Measurements from ENCODE around the gene GALR1. TPM values are rescaled to one million over a fixed set of nuclear protein-coding genes. Genes with fewer than 3 reads are reported as not detected.
A peak's percentile ranks its signal among the peaks of the same experiment; 100 is the strongest.

The GALR1 gene
- total RNA-seq (2014; rRNA removed; shearing (Covaris generic)) (not detected in 2 replicates), polyA plus RNA-seq (2016; fragmentation: Nextera tagmentation; extraction: Ambion mirVana) (not detected in 2 replicates)

- H3K9ac ChIP-seq: no peak within 1 kb of the TSS
- H3K27me3 ChIP-seq (replicated peaks; ENCODE audit: insufficient read depth): peaks cover 46% of the 10 kb centered on the region
- DNase-seq: peak; percentile 5
- no peaks in the 10 kb centered on the region for H3F3A ChIP-seq (ENCODE audit: insufficient read depth)
- H3K79me2 ChIP-seq (ENCODE audit: insufficient read depth): no peaks in the 10 kb centered on the region
- H3K4me1 ChIP-seq (ENCODE audit: insufficient read depth): no peaks in the 10 kb centered on the region
- H3K27ac ChIP-seq: no peak within 1 kb of the TSS
- H3K4me3 ChIP-seq: peak within 1 kb of the TSS; percentile 45
- H3K4me2 ChIP-seq (ENCODE audit: unreplicated experiment): peak within 1 kb of the TSS; percentile 20
- 2% methylated on average over 60 to 75 of the region's 98 CpGs for WGBS, 2 experiments (ENCODE audit: low coverage in 1 of 2, low lambda C conversion rate in 2 of 2, missing lambda C conversion rate in 2 of 2)
- no peak within 1 kb of the TSS for H2AFZ ChIP-seq
- no peaks in the 10 kb centered on the region for H3K9me3 ChIP-seq (ENCODE audit: low read depth)
- in situ Hi-C loops (cut with MboI): no loop called here
- H3K9me2 ChIP-seq (ENCODE audit: insufficient read depth): no peaks in the 10 kb centered on the region
- H4K20me1 ChIP-seq (ENCODE audit: insufficient read depth): no peaks in the 10 kb centered on the region
- no peaks in the 10 kb centered on the region for H3K36me3 ChIP-seq (ENCODE audit: low read depth)
- TF ChIP-seq EZH2phosphoT487 (IDR thresholded peaks at IDR 0.05; ENCODE audit: insufficient read depth, low read depth) (0 out of 2 replicates have a peak, but pooled peaks have one; percentile 13), EZH2 (IDR thresholded peaks at IDR 0.05; ENCODE audit: insufficient read depth, poor library complexity, severe bottlenecking) (no peak)
Measured at GRCh38 chr18:77249569-77250500, at the start of gene GALR1. GALR1 (plus strand) TSS chr18:77249848; CDS start chr18:77250549, 701 bp downstream.

- Histone ChIP-seq H3K4me1 (ENCODE audit: insufficient read depth) (peaks cover 9% of the 10 kb centered on the region), H3K9ac (no peak overlapping the region), H3K9me3 (ENCODE audit: low read depth) (no peaks in the 10 kb centered on the region), H3K9me2 (ENCODE audit: insufficient read depth) (0 out of 2 replicates have a peak, but pooled peaks cover 4% of the 10 kb centered on the region), H4K20me1 (ENCODE audit: insufficient read depth) (no peaks in the 10 kb centered on the region), H2AFZ (no peak overlapping the region), H3K4me2 (ENCODE audit: unreplicated experiment) (no peak overlapping the region), H3K36me3 (ENCODE audit: low read depth) (no peaks in the 10 kb centered on the region), H3K4me3 (no peak overlapping the region), H3F3A (ENCODE audit: insufficient read depth) (peaks cover 7% of the 10 kb centered on the region), H3K27me3 (replicated peaks; ENCODE audit: insufficient read depth) (no peaks in the 10 kb centered on the region), H3K27ac (no peak overlapping the region), H3K79me2 (ENCODE audit: insufficient read depth) (no peaks in the 10 kb centered on the region)
- in situ Hi-C loops (cut with MboI): loop anchor here (25.0 kb wide), 1 partner anchor 139 kb away; no protein-coding TSS in a partner anchor
- peak; percentile 55 for DNase-seq
- TF ChIP-seq EZH2phosphoT487 (IDR thresholded peaks at IDR 0.05; ENCODE audit: insufficient read depth, low read depth) (no peak), EZH2 (IDR thresholded peaks at IDR 0.05; ENCODE audit: insufficient read depth, poor library complexity, severe bottlenecking) (no peak)
- 65% methylated on average over 4 of the region's 4 CpGs for WGBS, 2 experiments (ENCODE audit: low coverage in 1 of 2, low lambda C conversion rate in 2 of 2, missing lambda C conversion rate in 2 of 2)
Measured at GRCh38 chr18:77201506-77201905, 48.1 kb upstream of the GALR1 start.

GRCh38 chr18:77202329-77202728 lies 47.3 kb upstream of the GALR1 start:
- no peak overlapping the region for H3K9ac ChIP-seq
- no peaks in the 10 kb centered on the region for H3K79me2 ChIP-seq (ENCODE audit: insufficient read depth)
- 79 to 82% methylated on average over 7 of the region's 7 CpGs for WGBS, 2 experiments (ENCODE audit: low coverage in 1 of 2, low lambda C conversion rate in 2 of 2, missing lambda C conversion rate in 2 of 2)
- H3F3A ChIP-seq (ENCODE audit: insufficient read depth): peaks cover 15% of the 10 kb centered on the region
- H3K4me1 ChIP-seq (ENCODE audit: insufficient read depth): peaks cover 17% of the 10 kb centered on the region
- DNase-seq: no peak
- no peaks in the 10 kb centered on the region for H3K36me3 ChIP-seq (ENCODE audit: low read depth)
- H3K27me3 ChIP-seq (replicated peaks; ENCODE audit: insufficient read depth): no peaks in the 10 kb centered on the region
- no peak overlapping the region for H3K4me3 ChIP-seq
- 0 out of 2 replicates have a peak, but pooled peaks cover 4% of the 10 kb centered on the region for H3K9me2 ChIP-seq (ENCODE audit: insufficient read depth)
- no peak overlapping the region for H3K27ac ChIP-seq
- H3K4me2 ChIP-seq (ENCODE audit: unreplicated experiment): no peak overlapping the region
- H3K9me3 ChIP-seq (ENCODE audit: low read depth): no peaks in the 10 kb centered on the region
- no peak overlapping the region for H2AFZ ChIP-seq
- no peaks in the 10 kb centered on the region for H4K20me1 ChIP-seq (ENCODE audit: insufficient read depth)
- in situ Hi-C loops (cut with MboI): loop anchor here (25.0 kb wide), 1 partner anchor 140 kb away; no protein-coding TSS in a partner anchor
- TF ChIP-seq EZH2phosphoT487 (IDR thresholded peaks at IDR 0.05; ENCODE audit: insufficient read depth, low read depth) (no peak), EZH2 (IDR thresholded peaks at IDR 0.05; ENCODE audit: insufficient read depth, poor library complexity, severe bottlenecking) (no peak)

- in situ Hi-C loops (cut with MboI): loop anchor here (25.0 kb wide), 1 partner anchor 141 kb away; no protein-coding TSS in a partner anchor
- no peak overlapping the region for H3K4me3 ChIP-seq
- no peak overlapping the region for H3K4me2 ChIP-seq (ENCODE audit: unreplicated experiment)
- no peaks in the 10 kb centered on the region for H3K9me3 ChIP-seq (ENCODE audit: low read depth)
- TF ChIP-seq EZH2phosphoT487 (IDR thresholded peaks at IDR 0.05; ENCODE audit: insufficient read depth, low read depth) (no peak), EZH2 (IDR thresholded peaks at IDR 0.05; ENCODE audit: insufficient read depth, poor library complexity, severe bottlenecking) (no peak)
- H3K27me3 ChIP-seq (replicated peaks; ENCODE audit: insufficient read depth): no peaks in the 10 kb centered on the region
- no peaks in the 10 kb centered on the region for H3K79me2 ChIP-seq (ENCODE audit: insufficient read depth)
- peak; percentile 44 for DNase-seq
- no peaks in the 10 kb centered on the region for H3K36me3 ChIP-seq (ENCODE audit: low read depth)
- no peak overlapping the region for H3K9ac ChIP-seq
- 67 to 68% methylated on average over 12 of the region's 12 CpGs for WGBS, 2 experiments (ENCODE audit: low coverage in 1 of 2, low lambda C conversion rate in 2 of 2, missing lambda C conversion rate in 2 of 2)
- 0 out of 2 replicates have a peak, but pooled peaks cover 4% of the 10 kb centered on the region for H3K9me2 ChIP-seq (ENCODE audit: insufficient read depth)
- no peaks in the 10 kb centered on the region for H4K20me1 ChIP-seq (ENCODE audit: insufficient read depth)
- no peak overlapping the region for H2AFZ ChIP-seq
- H3K4me1 ChIP-seq (ENCODE audit: insufficient read depth): peaks cover 24% of the 10 kb centered on the region
- H3K27ac ChIP-seq: no peak overlapping the region
- H3F3A ChIP-seq (ENCODE audit: insufficient read depth): peaks cover 16% of the 10 kb centered on the region
Measured at GRCh38 chr18:77203071-77203470, 46.6 kb upstream of the GALR1 start.

Measured in GM23248 (cell line).